ENCODE measurements around the gene ATG9B. TPM values are rescaled to one million over a fixed set of nuclear protein-coding genes. Genes with fewer than 3 reads are reported as not detected.
"Not testable (repeated sequence)": the region's sequence is repeated elsewhere in the genome, so short reads cannot be mapped to it uniquely, and the experiment has no call there.

The ATG9B gene
- total RNA-seq, 1 donor from 2014 or later, result not detected

- no peak for DNase-seq (ENCODE audit: extremely low read depth, low read depth, low spot score)
Observed at GRCh38 chr7:151058781-151059366, 34.6 kb upstream of the ATG9B start.

- peak; percentile 96 for DNase-seq (ENCODE audit: extremely low read depth, low read depth, low spot score)
Observed at GRCh38 chr7:151057989-151058780, 33.9 kb upstream of the ATG9B start.

- DNase-seq (ENCODE audit: extremely low read depth, low read depth, low spot score), result no peak
Observed at GRCh38 chr7:151057506-151057988, 33.3 kb upstream of the ATG9B start, which contains the start of gene CDK5. CDK5 (minus strand) TSS chr7:151057897; CDS start chr7:151057848, 49 bp downstream.

GRCh38 chr7:151056666-151057505 lies 32.6 kb upstream of the ATG9B start:
- DNase-seq (ENCODE audit: extremely low read depth, low read depth, low spot score), result no peak

GRCh38 chr7:151056283-151056665 lies 32.0 kb upstream of the ATG9B start:
- DNase-seq (ENCODE audit: extremely low read depth, low read depth, low spot score), result no peak

DNA sequence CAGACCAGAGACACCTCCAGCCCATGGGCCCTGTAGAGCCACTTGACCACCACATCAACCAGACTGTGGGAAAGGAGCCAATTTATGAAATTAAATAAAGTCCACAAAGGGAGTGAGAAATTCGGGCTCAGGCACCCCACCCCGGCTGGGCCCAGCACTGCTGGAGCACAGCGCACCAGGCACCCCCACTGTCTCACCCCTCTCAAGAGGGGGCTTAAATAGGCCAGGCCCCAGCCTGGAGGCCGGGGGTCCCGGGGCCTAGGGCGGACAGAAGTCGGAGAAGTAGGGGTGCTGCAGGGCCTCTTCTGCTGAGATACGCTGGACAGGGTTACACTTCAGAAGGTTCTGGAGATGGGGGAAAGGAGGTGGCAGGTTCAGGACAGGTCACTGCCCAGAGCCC lies 29.5 kb upstream of the ATG9B start:
- no peak for DNase-seq (ENCODE audit: extremely low read depth, low read depth, low spot score)

DNA sequence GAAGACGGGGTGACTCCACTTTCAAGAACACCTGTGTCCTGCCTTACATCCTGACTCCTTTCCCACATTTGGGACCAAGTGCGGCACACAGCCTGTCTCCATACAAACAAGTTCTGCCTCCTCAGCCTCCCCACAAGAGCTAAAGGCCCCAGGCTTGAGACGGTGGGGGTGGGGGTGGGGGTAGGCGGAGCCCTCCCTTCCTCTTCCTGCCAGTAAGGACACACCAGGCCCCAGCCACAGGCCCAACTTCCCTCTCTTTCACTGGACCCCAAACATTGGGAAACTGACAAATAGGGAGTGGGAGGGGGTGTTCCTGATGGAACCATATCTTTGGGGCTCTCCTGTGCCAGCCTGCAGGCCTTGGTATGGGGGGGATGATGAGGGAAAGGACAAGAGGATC lies 28.8 kb upstream of the ATG9B start:
- no peak for DNase-seq (ENCODE audit: extremely low read depth, low read depth, low spot score)

- no peak for DNase-seq (ENCODE audit: extremely low read depth, low read depth, low spot score)
Observed at GRCh38 chr7:151051108-151051507, 26.8 kb upstream of the ATG9B start.

DNA sequence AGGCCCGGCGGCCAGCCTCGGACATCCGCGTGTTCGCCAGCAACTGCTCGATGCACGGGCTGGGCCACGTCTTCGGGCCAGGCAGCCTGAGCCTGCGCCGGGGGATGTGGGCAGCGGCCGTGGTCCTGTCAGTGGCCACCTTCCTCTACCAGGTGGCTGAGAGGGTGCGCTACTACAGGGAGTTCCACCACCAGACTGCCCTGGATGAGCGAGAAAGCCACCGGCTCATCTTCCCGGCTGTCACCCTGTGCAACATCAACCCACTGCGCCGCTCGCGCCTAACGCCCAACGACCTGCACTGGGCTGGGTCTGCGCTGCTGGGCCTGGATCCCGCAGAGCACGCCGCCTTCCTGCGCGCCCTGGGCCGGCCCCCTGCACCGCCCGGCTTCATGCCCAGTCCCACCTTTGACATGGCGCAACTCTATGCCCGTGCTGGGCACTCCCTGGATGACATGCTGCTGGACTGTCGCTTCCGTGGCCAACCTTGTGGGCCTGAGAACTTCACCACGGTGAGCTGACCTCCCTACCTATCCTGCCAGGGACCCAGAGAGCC lies 24.7 kb upstream of the ATG9B start:
- DNase-seq (ENCODE audit: extremely low read depth, low read depth, low spot score), result no peak

DNA sequence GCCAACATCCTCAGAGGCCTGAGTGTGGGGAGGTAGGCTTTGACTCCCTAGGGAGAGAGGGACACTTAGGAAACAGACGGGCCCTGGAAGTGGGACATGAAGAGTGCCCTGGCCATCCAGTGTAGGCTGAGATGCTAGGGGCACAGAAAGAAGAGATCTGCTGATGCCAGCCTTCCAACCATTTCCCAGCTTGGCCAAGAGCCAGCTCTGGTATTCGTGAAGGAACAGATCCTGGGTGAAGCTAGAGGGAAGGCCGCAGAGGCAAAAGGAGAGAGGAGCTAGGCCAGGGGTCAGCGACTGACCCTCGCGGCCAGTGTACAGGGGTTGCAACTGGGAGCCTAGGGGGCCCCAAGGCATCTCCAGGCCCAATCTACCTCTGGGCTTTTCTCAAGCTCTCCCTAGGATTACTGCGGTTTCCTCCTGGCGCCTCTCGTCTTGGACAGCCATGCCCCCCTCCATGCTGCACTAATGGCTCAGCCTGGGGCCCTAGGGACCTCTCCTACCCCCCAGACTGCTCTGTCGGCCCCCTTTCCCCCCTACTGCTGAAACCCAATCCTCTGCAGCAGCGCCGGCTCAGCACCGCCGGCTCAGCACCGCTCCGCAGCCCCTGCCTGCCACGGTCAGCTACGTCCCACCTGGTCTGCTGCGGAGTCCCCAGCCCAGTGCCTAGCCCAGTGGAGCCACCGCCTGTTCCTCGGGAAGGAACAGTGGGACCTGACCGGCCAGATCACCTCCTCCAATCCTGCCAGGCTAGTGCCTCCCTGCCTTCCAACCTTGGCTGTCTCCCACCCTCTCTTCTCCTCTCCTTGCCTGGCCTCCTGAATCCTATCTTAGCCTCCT lies 23.9 kb upstream of the ATG9B start, which contains the start of gene ASIC3:
Gene ASIC3 (plus strand): TSS at position 556 of the 840 bp plus-strand sequence. CDS start 355 bp downstream, outside the sequence.
- no peak for DNase-seq (ENCODE audit: extremely low read depth, low read depth, low spot score)

DNA sequence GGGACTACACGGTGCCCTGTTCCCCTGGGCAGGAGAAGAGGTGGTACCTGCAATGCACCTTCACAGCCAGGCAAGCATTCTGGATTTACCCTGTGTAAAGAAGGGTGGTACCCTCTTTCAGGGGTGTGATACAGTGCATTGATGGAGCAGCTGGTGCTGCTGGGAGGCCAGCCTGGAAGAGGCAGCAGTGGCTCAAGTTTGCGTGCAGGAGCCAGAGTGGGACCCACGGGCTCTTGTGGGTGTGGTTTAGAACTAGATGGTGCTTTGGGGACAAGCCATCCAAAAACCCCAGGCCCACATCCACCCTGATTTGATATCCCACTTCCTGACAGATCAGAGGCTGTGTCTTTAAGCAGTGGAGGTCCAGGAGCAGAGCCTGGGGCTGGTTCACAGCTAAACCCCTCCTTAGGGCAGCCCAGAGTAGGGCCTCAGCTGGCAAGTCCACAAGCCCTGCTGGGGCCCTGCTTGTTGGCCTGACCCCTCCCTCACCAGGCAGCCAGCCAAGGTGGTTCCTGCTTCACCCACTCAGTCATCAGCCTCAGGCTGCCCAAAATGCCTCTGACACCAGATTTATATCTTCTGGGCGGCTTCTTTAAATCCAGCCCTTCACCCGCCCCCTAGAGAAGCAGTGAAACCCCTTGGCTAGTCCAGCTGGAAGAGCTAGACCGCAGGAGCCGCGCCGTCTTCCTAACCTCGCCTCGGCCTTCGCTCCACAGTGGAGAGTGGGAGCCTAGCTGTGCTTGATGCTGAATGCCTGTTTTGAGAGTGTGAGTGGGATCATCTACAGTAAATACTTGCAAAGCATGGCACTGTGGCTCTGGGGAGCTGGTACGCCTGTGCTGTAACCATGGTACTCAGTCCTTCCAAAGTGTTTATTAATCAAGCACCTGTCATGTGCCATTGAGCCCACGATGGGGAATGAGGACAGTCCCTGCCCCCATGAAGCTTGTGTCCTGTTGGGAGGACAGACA lies 22.6 kb upstream of the ATG9B start:
- DNase-seq (ENCODE audit: extremely low read depth, low read depth, low spot score), result no peak

DNA sequence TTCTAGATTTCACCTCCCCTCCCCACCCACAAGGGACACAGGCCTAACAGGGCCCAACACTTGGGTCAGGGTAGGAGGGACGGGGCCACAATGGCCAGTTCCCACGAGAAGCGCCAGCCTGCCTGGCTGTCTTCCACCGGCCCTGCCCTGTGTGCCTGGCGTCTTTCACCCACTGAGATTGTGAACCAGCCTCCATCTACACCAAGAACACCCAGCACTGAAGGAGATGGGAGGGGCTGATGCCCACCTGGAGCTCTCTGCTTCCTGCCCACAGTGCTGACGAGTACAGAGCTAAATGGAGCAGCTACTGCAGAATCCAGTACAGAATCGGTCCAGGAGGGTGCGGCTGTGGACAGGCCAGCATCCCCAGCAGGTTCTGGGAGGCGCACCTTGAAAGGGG lies 21.7 kb upstream of the ATG9B start:
- DNase-seq (ENCODE audit: extremely low read depth, low read depth, low spot score), result no peak

GRCh38 chr7:151045262-151045661 lies 21.0 kb upstream of the ATG9B start:
- DNase-seq (ENCODE audit: extremely low read depth, low read depth, low spot score), result no peak

- no peak for DNase-seq (ENCODE audit: extremely low read depth, low read depth, low spot score)
Observed at GRCh38 chr7:151043959-151044358, 19.7 kb upstream of the ATG9B start.

DNA sequence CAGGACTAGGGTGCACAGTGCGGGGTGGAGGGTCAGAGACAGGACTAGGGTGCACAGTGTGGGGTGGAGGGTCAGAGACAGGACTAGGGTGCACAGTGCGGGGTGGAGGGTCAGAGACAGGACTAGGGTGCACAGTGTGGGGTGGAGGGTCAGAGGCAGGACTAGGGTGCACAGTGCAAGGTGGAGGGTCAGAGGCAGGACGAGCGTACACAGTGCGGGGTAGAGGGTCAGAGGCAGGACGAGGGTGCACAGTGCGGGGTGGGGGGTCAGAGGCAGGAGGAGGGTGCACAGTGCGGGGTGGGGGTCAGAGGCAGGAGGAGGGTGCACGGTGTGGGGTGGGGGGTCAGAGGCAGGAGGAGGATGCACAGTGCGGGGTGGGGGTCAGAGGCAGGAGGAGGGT lies 19.2 kb upstream of the ATG9B start:
- not testable (repeated sequence) for DNase-seq (ENCODE audit: extremely low read depth, low read depth, low spot score)

- DNase-seq (ENCODE audit: extremely low read depth, low read depth, low spot score), result no peak
Observed at GRCh38 chr7:151040616-151041375, 16.5 kb upstream of the ATG9B start.

GRCh38 chr7:151039850-151040548 lies 15.7 kb upstream of the ATG9B start:
- no peak for DNase-seq (ENCODE audit: extremely low read depth, low read depth, low spot score)
